ENCODE data around the gene TMEM213. TPM values are rescaled to one million over a fixed set of nuclear protein-coding genes. Genes with fewer than 3 reads are reported as not detected.

Gene TMEM213
- total RNA-seq, 1 donor from 2014 or later = 1.9 TPM

DNA sequence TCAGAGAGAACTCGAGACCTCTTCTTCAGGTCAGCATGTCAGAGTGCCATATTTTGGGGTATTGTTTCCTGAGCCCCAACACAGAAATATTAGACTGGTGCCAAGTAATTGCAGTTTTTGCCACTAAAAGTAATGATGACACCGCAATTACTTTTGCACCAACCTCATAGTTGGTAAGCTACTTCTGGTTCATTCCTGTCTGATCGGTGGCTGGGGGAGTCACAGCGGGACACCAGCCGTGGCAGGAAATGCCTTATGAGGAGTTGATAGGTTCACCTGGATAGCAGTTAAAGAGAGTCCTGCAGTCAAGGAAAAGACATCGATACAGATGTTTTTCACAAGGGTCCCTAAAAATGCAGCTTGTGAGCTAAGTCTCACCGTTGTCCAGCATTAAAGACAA lies 24.1 kb downstream of the TMEM213 start:
- ATAC-seq = no peak

DNA sequence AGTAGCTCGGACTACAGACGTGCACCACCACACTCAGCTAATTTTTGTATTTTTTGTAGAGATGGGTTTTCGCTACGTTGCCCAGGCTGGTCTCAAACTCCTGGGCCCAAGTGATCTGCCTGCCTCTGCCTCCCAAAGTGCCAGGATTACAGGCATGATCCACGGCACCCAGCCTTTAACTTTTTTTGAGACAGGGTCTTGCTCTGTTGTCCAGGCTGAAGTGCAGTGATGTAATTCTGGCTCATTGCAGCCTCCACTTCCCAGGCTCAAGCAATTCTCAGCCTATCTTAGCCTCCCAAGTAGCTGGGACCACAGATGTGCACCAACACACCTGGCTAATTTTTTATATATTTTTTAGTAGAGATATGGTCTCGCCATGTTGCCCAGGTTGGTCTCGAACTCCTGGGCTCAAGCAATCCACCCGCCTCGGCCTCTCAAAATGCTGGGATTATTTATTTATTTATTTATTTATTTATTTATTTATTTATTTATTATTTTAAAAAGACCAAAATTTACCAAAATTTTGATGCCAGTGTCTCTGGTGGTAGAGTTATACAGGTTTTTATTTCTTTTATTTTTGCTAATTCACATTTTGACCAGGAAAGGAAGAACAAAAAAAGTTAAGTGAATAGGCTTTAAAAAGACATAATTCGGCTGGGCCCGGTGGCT lies 25.2 kb downstream of the TMEM213 start:
- no peak overlapping the region for H3K27ac ChIP-seq
- no peak overlapping the region for H3K4me3 ChIP-seq
- H3K27me3 ChIP-seq (ENCODE audit: low read depth) = no peaks in the 10 kb centered on the region
- DNase-seq (no peak), ATAC-seq (no peak)
- TF ChIP-seq, protein P1, sequence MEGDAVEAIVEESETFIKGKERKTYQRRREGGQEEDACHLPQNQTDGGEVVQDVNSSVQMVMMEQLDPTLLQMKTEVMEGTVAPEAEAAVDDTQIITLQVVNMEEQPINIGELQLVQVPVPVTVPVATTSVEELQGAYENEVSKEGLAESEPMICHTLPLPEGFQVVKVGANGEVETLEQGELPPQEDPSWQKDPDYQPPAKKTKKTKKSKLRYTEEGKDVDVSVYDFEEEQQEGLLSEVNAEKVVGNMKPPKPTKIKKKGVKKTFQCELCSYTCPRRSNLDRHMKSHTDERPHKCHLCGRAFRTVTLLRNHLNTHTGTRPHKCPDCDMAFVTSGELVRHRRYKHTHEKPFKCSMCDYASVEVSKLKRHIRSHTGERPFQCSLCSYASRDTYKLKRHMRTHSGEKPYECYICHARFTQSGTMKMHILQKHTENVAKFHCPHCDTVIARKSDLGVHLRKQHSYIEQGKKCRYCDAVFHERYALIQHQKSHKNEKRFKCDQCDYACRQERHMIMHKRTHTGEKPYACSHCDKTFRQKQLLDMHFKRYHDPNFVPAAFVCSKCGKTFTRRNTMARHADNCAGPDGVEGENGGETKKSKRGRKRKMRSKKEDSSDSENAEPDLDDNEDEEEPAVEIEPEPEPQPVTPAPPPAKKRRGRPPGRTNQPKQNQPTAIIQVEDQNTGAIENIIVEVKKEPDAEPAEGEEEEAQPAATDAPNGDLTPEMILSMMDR (IDR thresholded peaks at IDR 0.05) = no peak
- H3K36me3 ChIP-seq = no peaks in the 10 kb centered on the region
- H3K4me1 ChIP-seq = no peaks in the 10 kb centered on the region
- no peaks in the 10 kb centered on the region for H3K9me3 ChIP-seq
- intact Hi-C loops (cut with DNase I) = no loop called here

More for the DNA sequence above, 24.1 kb downstream of the TMEM213 start:
- TF ChIP-seq, protein P1 (IDR thresholded peaks at IDR 0.05) = no peak
- no peak overlapping the region for H3K27ac ChIP-seq
- no peaks in the 10 kb centered on the region for H3K27me3 ChIP-seq (ENCODE audit: low read depth)
- no peaks in the 10 kb centered on the region for H3K36me3 ChIP-seq
- no peak overlapping the region for H3K4me3 ChIP-seq
- H3K4me1 ChIP-seq = no peaks in the 10 kb centered on the region
- no peaks in the 10 kb centered on the region for H3K9me3 ChIP-seq
- DNase-seq = no peak
- intact Hi-C loops (cut with DNase I) = no loop called here

DNA sequence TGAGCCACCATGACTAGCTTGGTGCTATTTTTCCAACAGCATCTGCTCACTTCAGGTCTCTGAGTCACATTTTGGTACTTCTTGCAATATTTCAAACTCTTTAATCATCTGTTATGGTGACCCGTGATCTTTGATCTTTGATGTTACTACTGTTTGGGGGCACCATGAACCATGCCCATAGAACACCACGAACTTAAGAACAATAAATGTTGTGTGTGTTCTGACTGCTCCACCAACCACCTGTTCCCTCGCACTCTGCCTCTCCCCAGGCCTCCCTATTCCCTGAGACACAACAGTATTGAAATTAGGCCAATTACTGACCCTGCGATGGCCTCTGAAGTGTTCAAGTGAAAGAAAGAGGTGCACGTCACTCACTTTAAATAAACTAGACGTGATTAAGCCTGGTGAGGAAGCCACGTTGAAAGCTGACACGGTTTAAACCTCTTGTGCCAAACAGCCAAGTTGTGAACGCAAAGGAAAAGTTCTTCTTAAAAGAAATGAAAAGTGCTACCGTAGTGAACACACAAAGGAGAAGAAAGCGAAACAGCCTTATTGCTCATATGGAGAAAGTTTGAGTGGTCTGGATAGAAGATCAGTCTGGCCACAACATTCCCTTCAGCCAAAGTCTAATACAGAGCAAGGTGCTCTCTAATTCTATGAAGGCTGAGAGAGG lies 27.4 kb downstream of the TMEM213 start:
- no peak for ATAC-seq
- H3K36me3 ChIP-seq = no peaks in the 10 kb centered on the region
- H3K9me3 ChIP-seq = no peaks in the 10 kb centered on the region
- no peak overlapping the region for H3K27ac ChIP-seq
- intact Hi-C loops (cut with DNase I) = no loop called here
- TF ChIP-seq, protein P1 (IDR thresholded peaks at IDR 0.05) = no peak
- no peaks in the 10 kb centered on the region for H3K4me1 ChIP-seq
- no peak overlapping the region for H3K4me3 ChIP-seq
- no peaks in the 10 kb centered on the region for H3K27me3 ChIP-seq (ENCODE audit: low read depth)
- DNase-seq = no peak

DNA sequence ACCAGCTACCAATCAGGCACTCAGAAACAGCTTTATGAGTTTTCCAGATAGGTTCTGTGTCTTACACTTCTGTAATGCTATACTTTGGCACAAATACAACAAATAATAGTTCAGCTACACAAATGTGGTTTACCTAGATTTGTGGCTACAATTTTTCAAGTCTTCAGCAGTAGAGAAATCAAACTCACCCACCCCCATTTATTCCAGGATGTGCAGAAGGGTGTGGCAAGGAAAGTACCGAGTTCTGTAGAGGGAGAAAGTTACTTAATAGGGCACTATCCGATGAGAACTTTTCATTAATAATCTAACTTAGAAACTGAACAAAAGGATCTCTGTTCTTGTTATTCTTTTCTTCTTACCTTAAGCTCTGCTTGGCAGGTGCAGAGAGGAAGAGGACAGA lies 30.5 kb downstream of the TMEM213 start:
- Histone ChIP-seq H3K4me3 (no peak overlapping the region), H3K27me3 (ENCODE audit: low read depth) (no peaks in the 10 kb centered on the region), H3K4me1 (no peaks in the 10 kb centered on the region), H3K9me3 (no peaks in the 10 kb centered on the region), H3K27ac (no peak overlapping the region), H3K36me3 (no peaks in the 10 kb centered on the region)
- DNase-seq = no peak
- intact Hi-C loops (cut with DNase I) = no loop called here
- no peak for ATAC-seq
- TF ChIP-seq, protein P1 (IDR thresholded peaks at IDR 0.05) = no peak

DNA sequence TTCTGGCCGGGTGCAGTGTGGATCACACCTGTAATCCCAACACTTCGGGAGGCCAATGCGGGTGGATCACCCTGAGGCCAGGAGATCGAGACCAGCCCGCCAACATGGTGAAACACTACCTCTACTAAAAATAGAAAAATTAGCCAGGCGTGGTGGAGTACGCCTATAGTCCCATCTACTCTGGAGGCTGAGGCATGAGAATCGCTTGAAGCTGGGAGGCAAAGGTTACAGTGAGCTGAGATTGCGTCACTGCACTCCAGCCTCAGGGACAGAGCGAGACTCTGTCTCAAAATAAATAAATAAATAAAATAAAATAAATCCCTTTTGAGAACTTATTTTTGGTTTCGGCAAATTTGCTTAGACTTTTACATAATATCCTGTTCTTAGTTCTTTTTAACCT lies 31.5 kb downstream of the TMEM213 start:
- Histone ChIP-seq H3K4me3 (no peak overlapping the region), H3K27ac (no peak overlapping the region), H3K4me1 (no peaks in the 10 kb centered on the region), H3K36me3 (no peaks in the 10 kb centered on the region), H3K9me3 (no peaks in the 10 kb centered on the region), H3K27me3 (ENCODE audit: low read depth) (no peaks in the 10 kb centered on the region)
- TF ChIP-seq, protein P1 (IDR thresholded peaks at IDR 0.05) = no peak
- DNase-seq (no peak), ATAC-seq (no peak)
- intact Hi-C loops (cut with DNase I) = no loop called here

Measured in lower lobe of right lung (tissue), 2 donors.